H4 (cell line): ENCODE data around the gene RIMBP2. TPM values are rescaled to one million over a fixed set of nuclear protein-coding genes. Genes with fewer than 3 reads are reported as not detected.
"Not testable (repeated sequence)": the region's sequence is repeated elsewhere in the genome, so short reads cannot be mapped to it uniquely, and the experiment has no call there.

ENCODE experiments used
- DNase-seq: peaks from one replicate; pipeline ENCODE4 v3.0.0-alpha.2; 2015; ENCODE audit warnings: low spot score
- total RNA-seq: library from RNA; depleted of rRNA; stranded (reverse); fragments of >200 nt; shearing (Covaris generic); gene quantifications from 2 replicates; pipeline ENCODE4 v1.2.3, GENCODE V29; 2014

The RIMBP2 gene
- total RNA-seq, 1 experiment from 2014 or later: 0.50 TPM

- DNase-seq: no peak
Observed at GRCh38 chr12:130739571-130739970, 23.5 kb upstream of the RIMBP2 start.

- not testable (repeated sequence) for DNase-seq
Observed at GRCh38 chr12:130738403-130738802, 22.3 kb upstream of the RIMBP2 start.

- no peak for DNase-seq
Observed at GRCh38 chr12:130737731-130738130, 21.6 kb upstream of the RIMBP2 start.

- DNase-seq: no peak
Observed at GRCh38 chr12:130729344-130729743, 13.2 kb upstream of the RIMBP2 start.

- no peak for DNase-seq
Observed at GRCh38 chr12:130728158-130729058, 12.3 kb upstream of the RIMBP2 start.

- DNase-seq: no peak
Observed at GRCh38 chr12:130719263-130719859, 3.3 kb upstream of the RIMBP2 start.

- DNase-seq: no peak
Observed at GRCh38 chr12:130717752-130718151, 1.7 kb upstream of the RIMBP2 start.

GRCh38 chr12:130716969-130717366 lies 869 bp upstream of the RIMBP2 start:
- no peak for DNase-seq

- no peak for DNase-seq
Observed at GRCh38 chr12:130715150-130715997, 725 bp downstream of the RIMBP2 start.

GRCh38 chr12:130714591-130715149 lies 1.4 kb downstream of the RIMBP2 start:
- no peak for DNase-seq

- no peak for DNase-seq
Observed at GRCh38 chr12:130714091-130714590, 2.0 kb downstream of the RIMBP2 start.

- no peak for DNase-seq
Observed at GRCh38 chr12:130713581-130713991, 2.5 kb downstream of the RIMBP2 start.

GRCh38 chr12:130712346-130713065 lies 3.6 kb downstream of the RIMBP2 start:
- no peak for DNase-seq

GRCh38 chr12:130711756-130712155 lies 4.3 kb downstream of the RIMBP2 start:
- DNase-seq: no peak

GRCh38 chr12:130710733-130711080 lies 5.4 kb downstream of the RIMBP2 start:
- DNase-seq: no peak

GRCh38 chr12:130709971-130710732 lies 5.9 kb downstream of the RIMBP2 start:
- no peak for DNase-seq

GRCh38 chr12:130709151-130709970 lies 6.7 kb downstream of the RIMBP2 start:
- DNase-seq: no peak

GRCh38 chr12:130708648-130709047 lies 7.5 kb downstream of the RIMBP2 start:
- no peak for DNase-seq

GRCh38 chr12:130707571-130707891 lies 8.6 kb downstream of the RIMBP2 start:
- no peak for DNase-seq
